ENCODE results near the gene ITGA7.

GRCh38 chr12:55717011-55718007 lies 9.6 kb upstream of the ITGA7 start:
- TF ChIP-seq CTCF (IDR thresholded peaks at IDR 0.05 in 4 of 5, conservative IDR thresholded peaks at IDR 0.05 in 1 of 5) (no peak), POLR2A (IDR thresholded peaks at IDR 0.05) (no peak)
